PC-9 (cell line): ENCODE data around the gene PTDSS2. TPM values are rescaled to one million over a fixed set of nuclear protein-coding genes. Genes with fewer than 3 reads are reported as not detected.
A peak's percentile ranks its signal among the peaks of the same experiment; 100 is the strongest.

Experiments used
- BruUV-seq: library from RNA; stranded (reverse); fragments of 400-500 nt; replicated peaks from 2 replicates; lab custom pipeline; 2021; lab: Mats Ljungman, UMichigan
- CTCF ChIA-PET: fragments of 300-600 bp; sonication (Branson Sonifier 250); formaldehyde crosslinking; loops from one replicate; lab custom pipeline; 2022; ENCODE audit warnings: antibody characterized with exemption; lab: Charles Lee
- POLR2A ChIA-PET: fragments of 300-600 bp; sonication (Branson Sonifier 250); formaldehyde crosslinking; loops from one replicate; lab custom pipeline; 2022; ENCODE audit warnings: antibody characterized with exemption; ENCODE audit not compliant: unreplicated experiment; lab: Charles Lee
- DNase-seq, 2 experiments: peaks; one replicate each; pipeline versions ENCODE4 v3.0.0 to v3.0.0-alpha.2; 2015 to 2022; ENCODE audit warnings: mixed read lengths in 1 of 2
- H2AFZ ChIP-seq: fragments of 200-600 bp; sonication (generic); 2 replicates; pipeline ENCODE4 v1.8.1; 2017; ENCODE audit warnings: antibody characterized with exemption
- H3F3A ChIP-seq: fragments of 200-600 bp; sonication (generic); 2 replicates; pipeline ENCODE4 v1.8.1; 2017; ENCODE audit warnings: antibody characterized with exemption, mild to moderate bottlenecking, low read depth; ENCODE audit not compliant: insufficient read depth
- H3K27ac ChIP-seq: fragments of 200-600 bp; sonication (generic); 2 replicates; pipeline ENCODE4 v1.6.1; 2016; ENCODE audit warnings: mixed run types
- H3K27me3 ChIP-seq: fragments of 200-600 bp; sonication (generic); 2 replicates; pipeline ENCODE4 v1.6.1; 2016; ENCODE audit warnings: low read depth, mixed run types; ENCODE audit not compliant: insufficient read depth
- H3K36me3 ChIP-seq: fragments of 200-600 bp; sonication (generic); 2 replicates; pipeline ENCODE4 v1.6.1; 2016; ENCODE audit warnings: low read depth, mixed run types
- H3K4me1 ChIP-seq: fragments of 200-600 bp; sonication (generic); replicated peaks from 2 replicates; pipeline ENCODE4 v1.6.1; 2016; ENCODE audit warnings: mixed run types; ENCODE audit not compliant: insufficient read depth
- H3K4me2 ChIP-seq: fragments of 200-600 bp; sonication (generic); 2 replicates; pipeline ENCODE4 v1.6.1; 2017; ENCODE audit warnings: mixed run types
- H3K4me3 ChIP-seq: fragments of 200-600 bp; sonication (generic); 2 replicates; pipeline ENCODE4 v1.6.1; 2016; ENCODE audit warnings: mixed run types
- H3K79me2 ChIP-seq: fragments of 200-600 bp; sonication (generic); 2 replicates; pipeline ENCODE4 v1.6.1; 2017; ENCODE audit warnings: low read depth, mixed run types
- H3K9me2 ChIP-seq: fragments of 200-600 bp; sonication (generic); 2 replicates; pipeline ENCODE4 v1.8.1; 2017; ENCODE audit warnings: mild to moderate bottlenecking; ENCODE audit not compliant: insufficient read depth
- H3K9me3 ChIP-seq: fragments of 200-600 bp; sonication (generic); 2 replicates; pipeline ENCODE4 v1.8.1; 2016; ENCODE audit warnings: low read depth; ENCODE audit not compliant: insufficient read depth
- H4K20me1 ChIP-seq: fragments of 200-600 bp; sonication (generic); 2 replicates; pipeline ENCODE4 v1.8.1; 2017; ENCODE audit not compliant: insufficient read depth
- EZH2 ChIP-seq: fragments of 200-600 bp; sonication (generic); IDR thresholded peaks from 2 replicates; pipeline ENCODE4 v1.8.0; 2017; ENCODE audit warnings: antibody characterized with exemption, low read depth
- intact Hi-C: fragments of 100-400 bp; cut with micrococcal nuclease; formaldehyde crosslinking; loops from one replicate; pipeline ENCODE4 v1.10.0; 2022; ENCODE audit not compliant: unreplicated experiment
- total RNA-seq: library from RNA; stranded (reverse); gene quantifications from 2 replicates; pipeline ENCODE4 v1.2.3, GENCODE V29; 2021
- TF ChIP-seq, protein P1 (sequence below): fragments of 200-600 bp; sonication (generic); conservative IDR thresholded peaks from 2 replicates; pipeline ENCODE4 v1.6.1; 2017; ENCODE audit warnings: mixed run types, antibody characterized with exemption, mild to moderate bottlenecking, moderate library complexity

The PTDSS2 gene
- total RNA-seq, 1 experiment from 2014 or later: 32.5 TPM

- DNase-seq: no peak
- H3K4me2 ChIP-seq: no peak overlapping the region
- TF ChIP-seq, protein P1, sequence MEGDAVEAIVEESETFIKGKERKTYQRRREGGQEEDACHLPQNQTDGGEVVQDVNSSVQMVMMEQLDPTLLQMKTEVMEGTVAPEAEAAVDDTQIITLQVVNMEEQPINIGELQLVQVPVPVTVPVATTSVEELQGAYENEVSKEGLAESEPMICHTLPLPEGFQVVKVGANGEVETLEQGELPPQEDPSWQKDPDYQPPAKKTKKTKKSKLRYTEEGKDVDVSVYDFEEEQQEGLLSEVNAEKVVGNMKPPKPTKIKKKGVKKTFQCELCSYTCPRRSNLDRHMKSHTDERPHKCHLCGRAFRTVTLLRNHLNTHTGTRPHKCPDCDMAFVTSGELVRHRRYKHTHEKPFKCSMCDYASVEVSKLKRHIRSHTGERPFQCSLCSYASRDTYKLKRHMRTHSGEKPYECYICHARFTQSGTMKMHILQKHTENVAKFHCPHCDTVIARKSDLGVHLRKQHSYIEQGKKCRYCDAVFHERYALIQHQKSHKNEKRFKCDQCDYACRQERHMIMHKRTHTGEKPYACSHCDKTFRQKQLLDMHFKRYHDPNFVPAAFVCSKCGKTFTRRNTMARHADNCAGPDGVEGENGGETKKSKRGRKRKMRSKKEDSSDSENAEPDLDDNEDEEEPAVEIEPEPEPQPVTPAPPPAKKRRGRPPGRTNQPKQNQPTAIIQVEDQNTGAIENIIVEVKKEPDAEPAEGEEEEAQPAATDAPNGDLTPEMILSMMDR: no peak
- TF ChIP-seq EZH2: no peak
- H4K20me1 ChIP-seq: no peaks in the 10 kb centered on the region; the same call in 1 of the 2 replicates
- H3F3A ChIP-seq: 0 out of 2 replicates have a peak, but pooled peaks cover 3% of the 10 kb centered on the region
- H3K4me3 ChIP-seq: no peak overlapping the region
- no peak overlapping the region for H3K27ac ChIP-seq
- ChIA-PET CTCF (no interaction called here), POLR2A (no interaction called here)
- peaks cover 5% of the 10 kb centered on the region for H3K4me1 ChIP-seq
- H3K9me3 ChIP-seq: no peaks in the 10 kb centered on the region
- BruUV-seq: no TSS peak
- 0 out of 2 replicates have a peak, but pooled peaks cover 4% of the 10 kb centered on the region for H3K79me2 ChIP-seq
- H2AFZ ChIP-seq: no peak overlapping the region
- intact Hi-C loops: no loop called here
- H3K27me3 ChIP-seq: no peaks in the 10 kb centered on the region
- no peaks in the 10 kb centered on the region for H3K36me3 ChIP-seq
- no peaks in the 10 kb centered on the region for H3K9me2 ChIP-seq
Measured at GRCh38 chr11:413120-414081, 36.7 kb upstream of the PTDSS2 start.

DNA sequence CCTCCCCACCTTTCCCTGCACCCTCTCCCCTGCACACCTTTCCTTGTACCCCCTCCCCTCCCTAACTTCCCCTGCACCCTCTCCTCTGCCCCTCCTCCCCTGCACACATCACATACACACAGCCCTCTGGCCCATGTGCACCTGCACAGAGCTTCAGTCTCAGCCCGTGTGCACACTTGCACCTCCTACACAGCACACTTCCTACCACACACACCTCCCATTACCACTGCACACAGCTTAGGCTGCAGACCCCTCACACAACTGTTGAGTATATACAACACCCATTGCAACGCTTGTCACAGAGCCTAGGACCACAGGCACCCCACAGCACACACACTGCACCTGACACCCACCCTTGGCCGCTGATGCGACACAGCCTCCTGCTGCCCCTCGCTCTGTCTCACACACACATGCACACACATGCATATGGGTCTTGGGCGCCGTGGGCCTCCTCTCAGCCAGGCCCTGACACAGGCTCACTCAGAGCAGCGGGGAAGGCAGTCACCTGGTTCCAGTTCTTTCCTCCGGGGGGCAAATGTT lies 35.7 kb upstream of the PTDSS2 start:
- H3K36me3 ChIP-seq: no peaks in the 10 kb centered on the region
- DNase-seq: no peak
- POLR2A ChIA-PET: interaction anchor here (0.6 to 0.7 kb wide), 2 partner anchors 35 to 107 kb away, joined by 5 to 12 read pairs; no protein-coding TSS in a partner anchor
- H3K9me3 ChIP-seq: no peaks in the 10 kb centered on the region
- no peaks in the 10 kb centered on the region; the same call in 1 of the 2 replicates for H4K20me1 ChIP-seq
- 0 out of 2 replicates have a peak, but pooled peaks cover 3% of the 10 kb centered on the region for H3F3A ChIP-seq
- no peak overlapping the region for H3K4me2 ChIP-seq
- CTCF ChIA-PET: interaction anchor here (0.6 kb wide), 1 partner anchor 11 kb away, joined by 6 read pairs; no protein-coding TSS in a partner anchor
- H3K4me3 ChIP-seq: no peak overlapping the region
- intact Hi-C loops: no loop called here
- no peaks in the 10 kb centered on the region for H3K9me2 ChIP-seq
- H2AFZ ChIP-seq: no peak overlapping the region
- H3K27ac ChIP-seq: no peak overlapping the region
- peaks cover 5% of the 10 kb centered on the region for H3K4me1 ChIP-seq
- no TSS peak for BruUV-seq
- H3K79me2 ChIP-seq: 0 out of 2 replicates have a peak, but pooled peaks cover 4% of the 10 kb centered on the region
- TF ChIP-seq, protein P1: no peak
- TF ChIP-seq EZH2: no peak
- H3K27me3 ChIP-seq: no peaks in the 10 kb centered on the region

- BruUV-seq: no TSS peak
- CTCF ChIA-PET: no interaction called here
- POLR2A ChIA-PET: no interaction called here
- Histone ChIP-seq H3F3A (no peaks in the 10 kb centered on the region), H3K4me3 (peak overlapping the region; percentile 81; the same call in 1 of the 2 replicates), H4K20me1 (no peaks in the 10 kb centered on the region; the same call in 1 of the 2 replicates), H3K27me3 (no peaks in the 10 kb centered on the region), H3K4me1 (peaks cover 5% of the 10 kb centered on the region), H3K79me2 (0 out of 2 replicates have a peak, but pooled peaks cover 4% of the 10 kb centered on the region), H3K36me3 (no peaks in the 10 kb centered on the region), H3K27ac (no peak overlapping the region), H3K4me2 (peak overlapping the region; percentile 76), H3K9me3 (no peaks in the 10 kb centered on the region), H3K9me2 (no peaks in the 10 kb centered on the region), H2AFZ (no peak overlapping the region)
- DNase-seq: no peak
- intact Hi-C loops: no loop called here
- no peak for TF ChIP-seq EZH2
- TF ChIP-seq, protein P1: no peak
Measured at GRCh38 chr11:415640-416041, 34.4 kb upstream of the PTDSS2 start.
